Right lobe of liver (tissue), 4 donors: ENCODE measurements around the gene RNLS.

ENCODE experiments used
- CTCF ChIP-seq, 4 donors: fragments of 200-600 bp in 3 of 4; fragments of 450-650 bp in 1 of 4; IDR thresholded peaks; one replicate each; pipeline versions ENCODE4 v1.5.1 to v1.8.0; 2016 to 2022; ENCODE audit warnings: antibody characterized with exemption in 4 of 4, mild to moderate bottlenecking in 2 of 4
- POLR2A ChIP-seq: fragments of 450-650 bp; IDR thresholded peaks from one replicate; pipeline ENCODE4 v1.6.1; 2017; ENCODE audit warnings: antibody characterized with exemption, mild to moderate bottlenecking
- donor health status: DM: no; HTN: no; CAD: no.
- donor health status: DM: no; HTN: no; CAD: no.
- donor health status: DM: no; HTN: yes; CAD: no.

GRCh38 chr10:88471899-88472298, 111.2 kb downstream of the RNLS start:
- TF ChIP-seq CTCF (IDR thresholded peaks at IDR 0.05): no peak
- TF ChIP-seq POLR2A: no peak
